Activated CD8-positive, alpha-beta T cell treated with anti-CD3 and anti-CD28 coated beads for 36 hours (primary cell): Measurements from ENCODE around the gene C10orf67. TPM values are rescaled to one million over a fixed set of nuclear protein-coding genes. Genes with fewer than 3 reads are reported as not detected.

ENCODE experiments used
- ATAC-seq: fragments of 200-7000 bp; cut with Tn5 transposase; one replicate; pipeline ENCODE4 v1.10.0; 2021; ENCODE audit warnings: mild to moderate bottlenecking, moderate library complexity
- CTCF ChIA-PET: fragments of 350-600 bp; sonication (Branson Sonifier 250); formaldehyde crosslinking; loops from one replicate; lab custom pipeline; 2021; ENCODE audit warnings: antibody characterized with exemption; lab: Charles Lee
- POLR2A ChIA-PET: fragments of 350-600 bp; sonication (Branson Sonifier 250); formaldehyde crosslinking; loops from one replicate; lab custom pipeline; 2021; ENCODE audit warnings: antibody characterized with exemption; lab: Charles Lee
- DNase-seq: peaks from one replicate; pipeline ENCODE4 v3.0.0-alpha.2; 2020
- H3K27ac Mint-ChIP-seq: one replicate; pipeline ENCODE4 v1.8.0; 2021; ENCODE audit warnings: mild to moderate bottlenecking, mixed read lengths
- H3K27me3 Mint-ChIP-seq: one replicate; pipeline ENCODE4 v1.8.0; 2021; ENCODE audit warnings: mixed read lengths
- H3K36me3 Mint-ChIP-seq: one replicate; pipeline ENCODE4 v1.8.0; 2021; ENCODE audit warnings: low read depth, mixed read lengths
- H3K4me1 Mint-ChIP-seq: one replicate; pipeline ENCODE4 v1.8.0; 2021; ENCODE audit warnings: low read depth, mixed read lengths
- H3K4me3 Mint-ChIP-seq: one replicate; pipeline ENCODE4 v1.8.0; 2021; ENCODE audit warnings: mild to moderate bottlenecking, moderate library complexity, mixed read lengths
- H3K9me3 Mint-ChIP-seq: one replicate; pipeline ENCODE4 v1.8.0; 2021; ENCODE audit warnings: mixed read lengths
- CTCF ChIP-seq: fragments of 200-600 bp; IDR thresholded peaks from one replicate; pipeline ENCODE4 v1.8.0; 2022; ENCODE audit warnings: antibody characterized with exemption, mild to moderate bottlenecking
- intact Hi-C: fragments of 100-400 bp; cut with micrococcal nuclease; formaldehyde crosslinking; loops from one replicate; pipeline ENCODE4 v1.10.0; 2022
- microRNA-seq: library from miRNA; unstranded; fragments of <30 nt; microRNA quantifications from one replicate; pipeline ENCODE4 v1.2.0, GENCODE V29; 2022; ENCODE audit warnings: borderline microRNAs expressed, borderline replicate concordance
- total RNA-seq, 2 experiments: library from RNA; stranded (reverse); gene quantifications; one replicate each; pipeline ENCODE4 v1.2.3, GENCODE V29; 2021

The C10orf67 gene
- total RNA-seq, 2 experiments from 2014 or later: 0.25 to 0.32 TPM

DNA sequence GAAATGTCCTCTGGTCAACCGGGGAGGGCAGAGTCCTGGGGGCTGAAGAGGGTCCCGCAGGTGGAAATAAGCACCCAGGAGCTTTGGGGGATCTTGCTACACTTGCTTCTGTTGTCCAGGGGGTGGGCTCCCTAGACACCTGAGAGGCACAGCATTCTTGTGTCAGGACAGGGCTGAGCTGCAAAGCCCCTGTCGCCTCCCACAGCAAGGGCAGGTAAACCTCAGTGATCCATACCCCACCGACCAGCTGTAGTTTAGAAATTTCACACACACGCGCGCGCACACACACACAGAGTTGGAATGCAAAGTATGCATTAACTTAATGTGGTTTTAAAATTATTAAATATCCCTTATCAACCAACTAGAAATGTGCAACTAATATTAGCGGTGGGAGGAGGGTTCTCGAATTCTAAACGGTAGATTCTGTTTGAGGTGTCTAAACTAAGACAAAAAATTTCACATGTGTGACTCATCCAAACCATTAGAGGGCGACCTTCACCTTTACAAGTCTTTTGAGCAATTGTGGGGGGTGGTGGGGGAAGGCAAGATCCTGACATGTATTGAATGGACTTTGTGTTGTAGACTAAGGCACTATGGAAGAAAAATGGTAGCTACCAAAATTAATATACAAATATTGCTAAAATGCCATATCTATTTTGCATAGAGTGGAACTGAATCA is 186.8 kb downstream of the C10orf67 start:
- ATAC-seq (peak; percentile 60), DNase-seq (peak; percentile 29)
- Mint-ChIP-seq H3K36me3 (no peaks in the 10 kb centered on the region), H3K4me1 (peaks cover 3% of the 10 kb centered on the region), H3K27me3 (peaks cover 22% of the 10 kb centered on the region), H3K9me3 (no peaks in the 10 kb centered on the region), H3K27ac (no peak overlapping the region), H3K4me3 (no peak overlapping the region)
- intact Hi-C loops: loop anchor here (2.0 kb wide), 1 partner anchor 135 kb away; no protein-coding TSS in a partner anchor
- CTCF ChIA-PET: interaction anchor here (0.7 to 6.3 kb wide), 50 partner anchors 9 to 1399 kb away, joined by 3 to 104 read pairs (median 3); partner anchors contain the start of gene KIAA1217
- POLR2A ChIA-PET: no interaction called here
- no peak for TF ChIP-seq CTCF

DNA sequence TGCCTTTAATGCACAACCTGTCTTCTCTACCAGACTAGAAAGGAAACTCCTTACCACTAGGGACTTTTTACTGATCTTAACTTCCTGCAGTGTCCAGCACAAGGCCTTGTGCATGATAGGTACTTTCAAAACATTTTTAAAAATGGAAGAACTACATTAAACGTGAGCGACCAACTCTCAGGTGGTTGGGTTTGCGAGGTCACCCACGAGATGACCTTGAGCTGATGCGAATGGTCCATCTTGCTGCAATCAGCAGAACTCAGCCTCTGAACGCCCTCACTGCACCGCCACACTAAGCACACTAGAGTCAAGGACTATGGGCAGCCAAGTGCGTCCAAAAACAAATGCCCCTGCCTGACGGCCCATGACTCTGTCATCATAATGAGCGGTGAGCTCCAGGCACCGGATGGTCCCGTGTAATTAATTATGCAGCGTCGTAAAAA is 187.3 kb downstream of the C10orf67 start:
- Mint-ChIP-seq H3K4me1 (peaks cover 3% of the 10 kb centered on the region), H3K27ac (no peak overlapping the region), H3K4me3 (no peak overlapping the region), H3K9me3 (no peaks in the 10 kb centered on the region), H3K27me3 (peaks cover 22% of the 10 kb centered on the region), H3K36me3 (no peaks in the 10 kb centered on the region)
- ChIA-PET POLR2A (no interaction called here), CTCF (interaction anchor here (1.0 to 6.3 kb wide), 21 partner anchors 9 to 1400 kb away, joined by 3 to 104 read pairs (median 4); no protein-coding TSS in a partner anchor)
- intact Hi-C loops: no loop called here
- TF ChIP-seq CTCF: no peak
- ATAC-seq (no peak), DNase-seq (no peak)

- POLR2A ChIA-PET: no interaction called here
- intact Hi-C loops: no loop called here
- CTCF ChIA-PET: interaction anchor here (2.6 to 6.3 kb wide), 2 partner anchors 136 to 146 kb away, joined by 11 to 104 read pairs; no protein-coding TSS in a partner anchor
Observed at GRCh38 chr10:23156447-23157150, 188.0 kb downstream of the C10orf67 start.

GRCh38 chr10:23155169-23155568 is 189.4 kb downstream of the C10orf67 start:
- Mint-ChIP-seq H3K4me1 (peaks cover 3% of the 10 kb centered on the region), H3K36me3 (no peaks in the 10 kb centered on the region), H3K9me3 (no peaks in the 10 kb centered on the region), H3K27ac (no peak overlapping the region), H3K27me3 (peaks cover 28% of the 10 kb centered on the region), H3K4me3 (no peak overlapping the region)
- no peak for ATAC-seq
- no peak for TF ChIP-seq CTCF
- intact Hi-C loops: no loop called here
- DNase-seq: no peak
- ChIA-PET CTCF (interaction anchor here (0.9 to 1.2 kb wide), 2 partner anchors 9 to 138 kb away, joined by 3 read pairs; no protein-coding TSS in a partner anchor), POLR2A (no interaction called here)

More at GRCh38 chr10:23156447-23157150, 188.0 kb downstream of the C10orf67 start:
- TF ChIP-seq CTCF: no peak
- no peak overlapping the region for H3K4me3 Mint-ChIP-seq
- H3K27me3 Mint-ChIP-seq: peaks cover 22% of the 10 kb centered on the region
- no peaks in the 10 kb centered on the region for H3K9me3 Mint-ChIP-seq
- no peaks in the 10 kb centered on the region for H3K36me3 Mint-ChIP-seq
- DNase-seq (no peak), ATAC-seq (no peak)
- H3K4me1 Mint-ChIP-seq: peaks cover 3% of the 10 kb centered on the region
- H3K27ac Mint-ChIP-seq: no peak overlapping the region

Small RNA genes within 50 kb of the gene (microRNA-seq; reads per million reads assigned to microRNA genes)
- gene MIR1254-2: not detected

Other genes starting within 250 kb of the C10orf67 start
- 1 to 10 TPM; 6.9 to 9.1 TPM for gene MSRB2, start 249.2 kb downstream of the C10orf67 start, total RNA-seq
- gene PTF1A, start 152.5 kb downstream of the C10orf67 start, total RNA-seq: not detected
- gene OTUD1, start 94.3 kb upstream of the C10orf67 start, total RNA-seq: 1 to 10 TPM; 6.6 to 7.0 TPM